IMR-90 (cell line): ENCODE measurements around the gene FRMPD4. TPM values are rescaled to one million over a fixed set of nuclear protein-coding genes. Genes with fewer than 3 reads are reported as not detected.

Experiments
- ATAC-seq: fragments of 200-7000 bp; cut with Tn5 transposase; 2 replicates; pipeline ENCODE4 v1.9.1; 2020; ENCODE audit warnings: low read depth, mild to moderate bottlenecking, moderate library complexity
- BruUV-seq: library from RNA; stranded (reverse); fragments of 400-500 nt; replicated peaks from 2 replicates; lab custom pipeline; 2021; lab: Mats Ljungman, UMichigan
- CTCF ChIA-PET: fragments of 300-600 bp; formaldehyde crosslinking; extraction: SDS; loops from one replicate; lab custom pipeline; 2021; ENCODE audit warnings: antibody characterized with exemption; lab: Yijun Ruan, JAX
- POLR2A ChIA-PET: fragments of 300-600 bp; sonication (Branson Sonifier 250); formaldehyde crosslinking; loops from one replicate; lab custom pipeline; 2022; ENCODE audit warnings: antibody characterized with exemption; ENCODE audit not compliant: unreplicated experiment; lab: Charles Lee
- DNase-seq: peaks from one replicate; pipeline ENCODE4 v3.0.0; 2013
- H2AFZ ChIP-seq: replicated peaks from 2 replicates; pipeline ENCODE3; 2013; ENCODE audit warnings: low read length, mild to moderate bottlenecking; ENCODE audit not compliant: poor library complexity
- H2AK5ac ChIP-seq: 2 replicates; pipeline ENCODE4 v1.6.1; 2013; ENCODE audit warnings: low read depth, low read length, inconsistent platforms
- H2AK9ac ChIP-seq: replicated peaks from 2 replicates; pipeline ENCODE3; 2013; ENCODE audit warnings: mild to moderate bottlenecking, low read depth, low read length, moderate library complexity; ENCODE audit not compliant: poor library complexity
- H2BK120ac ChIP-seq: 2 replicates; pipeline ENCODE4 v1.6.1; 2013; ENCODE audit warnings: low read depth, low read length, inconsistent platforms
- H2BK15ac ChIP-seq: 3 replicates; pipeline ENCODE4 v1.6.1; 2013; ENCODE audit warnings: low read depth, low read length, inconsistent platforms
- H2BK20ac ChIP-seq: 2 replicates; pipeline ENCODE4 v1.6.1; 2013; ENCODE audit warnings: low read depth, mild to moderate bottlenecking, inconsistent platforms, low read length, moderate library complexity
- H2BK5ac ChIP-seq: 2 replicates; pipeline ENCODE4 v1.6.1; 2013; ENCODE audit warnings: mild to moderate bottlenecking, low read depth, low read length, inconsistent platforms; ENCODE audit not compliant: poor library complexity, severe bottlenecking
- H3K14ac ChIP-seq: replicated peaks from 2 replicates; pipeline ENCODE4 v1.6.1; 2013; ENCODE audit warnings: low read depth, low read length, inconsistent platforms
- H3K18ac ChIP-seq: 2 replicates; pipeline ENCODE4 v1.6.1; 2013; ENCODE audit warnings: low read depth, low read length, control low read depth
- H3K23ac ChIP-seq: 2 replicates; pipeline ENCODE4 v1.6.1; 2013; ENCODE audit warnings: low read depth, low read length, inconsistent platforms
- H3K27ac ChIP-seq: 2 replicates; pipeline ENCODE4 v1.5.1; 2013; ENCODE audit warnings: mild to moderate bottlenecking, control low read depth, low read length; ENCODE audit not compliant: insufficient read depth
- H3K27me3 ChIP-seq: 2 replicates; pipeline ENCODE4 v1.6.1; 2013; ENCODE audit warnings: low read length; ENCODE audit not compliant: control insufficient read depth, insufficient read depth
- H3K36me3 ChIP-seq: 2 replicates; pipeline ENCODE4 v1.6.1; 2013; ENCODE audit warnings: low read length, mixed read lengths; ENCODE audit not compliant: control insufficient read depth, insufficient read depth
- H3K4ac ChIP-seq: 2 replicates; pipeline ENCODE4 v1.6.1; 2013; ENCODE audit warnings: low read depth, low read length, inconsistent platforms
- H3K4me1 ChIP-seq: 2 replicates; pipeline ENCODE4 v1.6.1; 2013; ENCODE audit warnings: low read length, mixed read lengths; ENCODE audit not compliant: control insufficient read depth, insufficient read depth
- H3K4me2 ChIP-seq: 2 replicates; pipeline ENCODE4 v1.6.1; 2013; ENCODE audit warnings: low read depth, mild to moderate bottlenecking, control low read depth, low read length, moderate library complexity
- H3K4me3 ChIP-seq: 2 replicates; pipeline ENCODE4 v1.5.1; 2013; ENCODE audit warnings: low read depth, mild to moderate bottlenecking, control low read depth, low read length, moderate library complexity; ENCODE audit not compliant: insufficient read depth
- H3K56ac ChIP-seq: 2 replicates; pipeline ENCODE4 v1.6.1; 2013; ENCODE audit warnings: low read length, inconsistent platforms; ENCODE audit not compliant: insufficient read depth; ENCODE audit errors: extremely low read depth
- H3K79me1 ChIP-seq, 2 experiments: 2 replicates each; pipeline ENCODE4 v1.6.1; 2013; ENCODE audit warnings: low read length in 2 of 2, inconsistent platforms in 1 of 2, low read depth in 1 of 2
- H3K9ac ChIP-seq: 2 replicates; pipeline ENCODE4 v1.6.1; 2013; ENCODE audit warnings: low read depth, low read length, control low read depth
- H3K9me1 ChIP-seq: 2 replicates; pipeline ENCODE4 v1.6.1; 2013; ENCODE audit warnings: low read length, inconsistent platforms; ENCODE audit not compliant: insufficient read depth
- H3K9me3 ChIP-seq: 2 replicates; pipeline ENCODE4 v1.6.1; 2013; ENCODE audit warnings: low read length; ENCODE audit not compliant: control insufficient read depth, insufficient read depth
- H4K20me1 ChIP-seq: 2 replicates; pipeline ENCODE4 v1.6.1; 2013; ENCODE audit warnings: low read length, inconsistent platforms; ENCODE audit not compliant: insufficient read depth
- H4K5ac ChIP-seq: 2 replicates; pipeline ENCODE4 v1.6.1; 2013; ENCODE audit warnings: mild to moderate bottlenecking, low read depth, low read length, control low read depth
- H4K8ac ChIP-seq, 2 experiments: 2 replicates each; pipeline ENCODE4 v1.6.1; 2013; ENCODE audit warnings: low read depth in 2 of 2, low read length in 2 of 2, control low read depth in 1 of 2, inconsistent platforms in 1 of 2
- H4K91ac ChIP-seq: 2 replicates; pipeline ENCODE4 v1.6.1; 2013; ENCODE audit warnings: low read depth, low read length, inconsistent platforms; ENCODE audit not compliant: insufficient read depth
- BHLHE40 ChIP-seq: fragments of 150-350 bp; IDR thresholded peaks from 2 replicates; pipeline ENCODE4 v1.6.1; 2016; ENCODE audit warnings: mild to moderate bottlenecking, low read depth, low read length
- CEBPB ChIP-seq: IDR thresholded peaks from 2 replicates; pipeline ENCODE4 v1.6.1; 2012; ENCODE audit warnings: low read depth, low read length, improper control_type of control experiment
- CHD1 ChIP-seq: IDR thresholded peaks from 2 replicates; pipeline ENCODE4 v1.6.1; 2012; ENCODE audit warnings: low read depth, low read length, improper control_type of control experiment
- FOS ChIP-seq: fragments of 150-350 bp; IDR thresholded peaks from 2 replicates; pipeline ENCODE4 v1.6.1; 2016; ENCODE audit warnings: low read depth, low read length
- MAFK ChIP-seq: IDR thresholded peaks from 2 replicates; pipeline ENCODE4 v1.6.1; 2012; ENCODE audit warnings: low read depth, low read length, improper control_type of control experiment
- MAZ ChIP-seq: IDR thresholded peaks from 2 replicates; pipeline ENCODE4 v1.6.1; 2012; ENCODE audit warnings: low read depth, mild to moderate bottlenecking, low read length, improper control_type of control experiment, moderate library complexity, borderline replicate concordance
- MXI1 ChIP-seq: IDR thresholded peaks from 2 replicates; pipeline ENCODE4 v1.6.1; 2012; ENCODE audit warnings: low read depth, mild to moderate bottlenecking, low read length, moderate library complexity, borderline replicate concordance
- NFE2L2 ChIP-seq: fragments of 150-350 bp; IDR thresholded peaks from 2 replicates; pipeline ENCODE4 v1.6.1; 2016; ENCODE audit warnings: low read depth, mild to moderate bottlenecking, low read length
- POLR2A ChIP-seq: IDR thresholded peaks from 2 replicates; pipeline ENCODE4 v1.6.1; 2012; ENCODE audit warnings: mild to moderate bottlenecking, low read depth, low read length
- RAD21 ChIP-seq: IDR thresholded peaks from 2 replicates; pipeline ENCODE4 v1.6.1; 2012; ENCODE audit warnings: low read length, improper control_type of control experiment
- RCOR1 ChIP-seq: IDR thresholded peaks from 2 replicates; pipeline ENCODE4 v1.6.1; 2012; ENCODE audit warnings: mild to moderate bottlenecking, low read length, improper control_type of control experiment; ENCODE audit not compliant: insufficient replicate concordance
- RFX5 ChIP-seq: IDR thresholded peaks from 2 replicates; pipeline ENCODE4 v1.8.0; 2012; ENCODE audit warnings: low read depth, mild to moderate bottlenecking, low read length, moderate library complexity
- SMC3 ChIP-seq: fragments of 150-350 bp; IDR thresholded peaks from 2 replicates; pipeline ENCODE4 v1.6.1; 2016; ENCODE audit warnings: low read depth, mild to moderate bottlenecking, antibody characterized with exemption, low read length, moderate library complexity
- WGBS, 2 experiments: methylation state at CpG; one replicate each; pipeline versions ENCODE4 v1.1.5 to v1.1.7; 2013; ENCODE audit warnings: missing lambda C conversion rate in 2 of 2; ENCODE audit not compliant: insufficient read length in 1 of 2; ENCODE audit errors: extremely low coverage in 2 of 2; 5-methylcytosine and 5-hydroxymethylcytosine counted together
- dilution Hi-C: fragments of 300-500 bp; cut with HindIII; formaldehyde crosslinking; loops from one replicate; pipeline ENCODE4 v1.14.3; 2018; ENCODE audit warnings: low sequenced_read_pairs; ENCODE audit not compliant: unreplicated experiment
- in situ Hi-C: fragments of 300-500 bp; cut with MboI; formaldehyde crosslinking; loops from 3 replicates; pipeline ENCODE4 v1.14.3; 2019; ENCODE audit warnings: low sequenced_read_pairs, inconsistent platforms, mixed read lengths
- intact Hi-C: fragments of 100-400 bp; cut with micrococcal nuclease; formaldehyde crosslinking; loops from 2 replicates; pipeline ENCODE4 v1.10.0; 2022
- polyA plus RNA-seq, 3 experiments: library from polyadenylated mRNA; depleted of rRNA; stranded (reverse); fragments of >200 nt; gene quantifications; 2 replicates each; pipeline ENCODE4 v1.2.3, GENCODE V29; 2012; ENCODE audit warnings: low replicate concordance in 1 of 3
- total RNA-seq: library from RNA; depleted of rRNA; stranded (reverse); fragments of >200 nt; gene quantifications from 2 replicates; pipeline ENCODE4 v1.2.3, GENCODE V29; 2012
- TF ChIP-seq, protein P1 (sequence below): fragments of 150-350 bp; IDR thresholded peaks from 2 replicates; pipeline ENCODE4 v1.6.1; 2016; ENCODE audit warnings: low read depth, mild to moderate bottlenecking, low read length, moderate library complexity, borderline replicate concordance
- TF ChIP-seq, protein P2 (sequence below): fragments of 150-350 bp; IDR thresholded peaks from 2 replicates; pipeline ENCODE4 v1.6.1; 2017; ENCODE audit warnings: mild to moderate bottlenecking, antibody characterized with exemption, low read length, low read depth
- TF ChIP-seq, protein P3 (sequence below): conservative IDR thresholded peaks from 2 replicates; pipeline ENCODE4 v1.5.1; 2012; ENCODE audit warnings: mild to moderate bottlenecking, low read depth, low read length, improper control_type of control experiment

FRMPD4 gene
- total and polyA plus RNA-seq, 2 of the 4 experiments (the other 2 are of a cell fraction): 0.53 to 1.1 TPM

DNA sequence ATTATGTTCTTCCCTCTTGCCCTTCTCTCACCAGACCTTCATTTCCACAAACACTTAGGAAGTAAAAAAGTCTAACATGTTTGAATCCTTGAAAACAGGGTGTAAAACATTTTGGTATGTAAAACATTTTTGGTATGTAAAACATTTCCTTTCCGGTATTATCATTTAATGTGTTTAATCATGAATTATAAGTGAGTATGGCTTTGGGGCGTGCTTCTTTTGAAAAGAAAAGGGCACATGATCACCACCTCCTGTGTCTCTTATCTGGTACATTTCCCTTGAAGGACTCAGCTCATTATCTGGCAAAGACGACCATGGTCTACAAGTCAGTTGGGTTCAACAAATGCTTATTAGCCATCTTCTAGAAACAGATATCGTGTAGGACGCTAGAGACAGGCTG is 283.6 kb downstream of the FRMPD4 start:
- H3K18ac ChIP-seq: peak overlapping the region; percentile 88; the same call in 1 of the 2 replicates
- intact Hi-C loops (no loop called here), in situ Hi-C loops (no loop called here), dilution Hi-C loops (no loop called here)
- TF ChIP-seq FOS (no peak), RFX5 (no peak), BHLHE40 (no peak), NFE2L2 (no peak), MXI1 (no peak), CEBPB (no peak), RAD21 (no peak), SMC3 (no peak), RCOR1 (no peak), MAZ (no peak), CHD1 (no peak), POLR2A (no peak), MAFK (no peak)
- TF ChIP-seq, protein P1, sequence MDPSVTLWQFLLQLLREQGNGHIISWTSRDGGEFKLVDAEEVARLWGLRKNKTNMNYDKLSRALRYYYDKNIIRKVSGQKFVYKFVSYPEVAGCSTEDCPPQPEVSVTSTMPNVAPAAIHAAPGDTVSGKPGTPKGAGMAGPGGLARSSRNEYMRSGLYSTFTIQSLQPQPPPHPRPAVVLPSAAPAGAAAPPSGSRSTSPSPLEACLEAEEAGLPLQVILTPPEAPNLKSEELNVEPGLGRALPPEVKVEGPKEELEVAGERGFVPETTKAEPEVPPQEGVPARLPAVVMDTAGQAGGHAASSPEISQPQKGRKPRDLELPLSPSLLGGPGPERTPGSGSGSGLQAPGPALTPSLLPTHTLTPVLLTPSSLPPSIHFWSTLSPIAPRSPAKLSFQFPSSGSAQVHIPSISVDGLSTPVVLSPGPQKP: no peak
- TF ChIP-seq, protein P2, sequence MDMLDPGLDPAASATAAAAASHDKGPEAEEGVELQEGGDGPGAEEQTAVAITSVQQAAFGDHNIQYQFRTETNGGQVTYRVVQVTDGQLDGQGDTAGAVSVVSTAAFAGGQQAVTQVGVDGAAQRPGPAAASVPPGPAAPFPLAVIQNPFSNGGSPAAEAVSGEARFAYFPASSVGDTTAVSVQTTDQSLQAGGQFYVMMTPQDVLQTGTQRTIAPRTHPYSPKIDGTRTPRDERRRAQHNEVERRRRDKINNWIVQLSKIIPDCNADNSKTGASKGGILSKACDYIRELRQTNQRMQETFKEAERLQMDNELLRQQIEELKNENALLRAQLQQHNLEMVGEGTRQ: no peak
- TF ChIP-seq, protein P3, sequence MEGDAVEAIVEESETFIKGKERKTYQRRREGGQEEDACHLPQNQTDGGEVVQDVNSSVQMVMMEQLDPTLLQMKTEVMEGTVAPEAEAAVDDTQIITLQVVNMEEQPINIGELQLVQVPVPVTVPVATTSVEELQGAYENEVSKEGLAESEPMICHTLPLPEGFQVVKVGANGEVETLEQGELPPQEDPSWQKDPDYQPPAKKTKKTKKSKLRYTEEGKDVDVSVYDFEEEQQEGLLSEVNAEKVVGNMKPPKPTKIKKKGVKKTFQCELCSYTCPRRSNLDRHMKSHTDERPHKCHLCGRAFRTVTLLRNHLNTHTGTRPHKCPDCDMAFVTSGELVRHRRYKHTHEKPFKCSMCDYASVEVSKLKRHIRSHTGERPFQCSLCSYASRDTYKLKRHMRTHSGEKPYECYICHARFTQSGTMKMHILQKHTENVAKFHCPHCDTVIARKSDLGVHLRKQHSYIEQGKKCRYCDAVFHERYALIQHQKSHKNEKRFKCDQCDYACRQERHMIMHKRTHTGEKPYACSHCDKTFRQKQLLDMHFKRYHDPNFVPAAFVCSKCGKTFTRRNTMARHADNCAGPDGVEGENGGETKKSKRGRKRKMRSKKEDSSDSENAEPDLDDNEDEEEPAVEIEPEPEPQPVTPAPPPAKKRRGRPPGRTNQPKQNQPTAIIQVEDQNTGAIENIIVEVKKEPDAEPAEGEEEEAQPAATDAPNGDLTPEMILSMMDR: no peak
- no peak overlapping the region; the same call in 1 of the 2 replicates for H3K4ac ChIP-seq
- no peak overlapping the region for H2AK5ac ChIP-seq
- ATAC-seq (peak; percentile 72), DNase-seq (peak; percentile 7)
- peak overlapping the region; percentile 32; the same call in 1 of the 2 replicates for H3K56ac ChIP-seq
- H2BK5ac ChIP-seq: peak overlapping the region; percentile 63
- WGBS, 2 experiments: no CpG with 5 or more reads among the region's 5 CpGs
- H2AK9ac ChIP-seq: no peak overlapping the region
- BruUV-seq: no TSS peak
- no peaks in the 10 kb centered on the region for H3K27me3 ChIP-seq
- H4K91ac ChIP-seq: peak overlapping the region; percentile 86
- H3K4me1 ChIP-seq: peaks cover 3% of the 10 kb centered on the region
- H4K5ac ChIP-seq: peak overlapping the region; percentile 80; the same call in 1 of the 2 replicates
- H4K8ac ChIP-seq: peak overlapping the region; percentile 59 to 78; a peak in 3 of 4 replicates
- POLR2A ChIA-PET: no interaction called here
- no peak overlapping the region for H3K4me3 ChIP-seq
- H2AFZ ChIP-seq: no peak overlapping the region
- no peak overlapping the region for H2BK15ac ChIP-seq
- H3K36me3 ChIP-seq: no peaks in the 10 kb centered on the region
- no peak overlapping the region for H3K14ac ChIP-seq
- CTCF ChIA-PET: no interaction called here
- H3K27ac ChIP-seq: no peak overlapping the region
- H3K9me1 ChIP-seq: no peaks in the 10 kb centered on the region
- no peaks in the 10 kb centered on the region for H3K9me3 ChIP-seq
- H4K20me1 ChIP-seq: no peaks in the 10 kb centered on the region
- peak overlapping the region; percentile 12; the same call in 1 of the 2 replicates for H2BK120ac ChIP-seq
- H3K79me1 ChIP-seq: no peaks in the 10 kb centered on the region; a peak in 1 of 4 replicates
- no peak overlapping the region for H3K23ac ChIP-seq
- peak overlapping the region; percentile 22; the same call in 1 of the 2 replicates for H3K4me2 ChIP-seq
- peak overlapping the region; percentile 8; the same call in 1 of the 2 replicates for H2BK20ac ChIP-seq
- H3K9ac ChIP-seq: no peak overlapping the region
